HG02885 (cell line): ENCODE results near the gene TDRD1.
A peak's percentile ranks its signal among the peaks of the same experiment; 100 is the strongest.

Experiments used
- ATAC-seq: cut with Tn5 transposase; IDR thresholded peaks from one replicate; pipeline ENCODE4 v1.9.1; 2021; ENCODE audit warnings: mild to moderate bottlenecking; ENCODE audit not compliant: unreplicated experiment, poor library complexity

TDRD1 gene

DNA sequence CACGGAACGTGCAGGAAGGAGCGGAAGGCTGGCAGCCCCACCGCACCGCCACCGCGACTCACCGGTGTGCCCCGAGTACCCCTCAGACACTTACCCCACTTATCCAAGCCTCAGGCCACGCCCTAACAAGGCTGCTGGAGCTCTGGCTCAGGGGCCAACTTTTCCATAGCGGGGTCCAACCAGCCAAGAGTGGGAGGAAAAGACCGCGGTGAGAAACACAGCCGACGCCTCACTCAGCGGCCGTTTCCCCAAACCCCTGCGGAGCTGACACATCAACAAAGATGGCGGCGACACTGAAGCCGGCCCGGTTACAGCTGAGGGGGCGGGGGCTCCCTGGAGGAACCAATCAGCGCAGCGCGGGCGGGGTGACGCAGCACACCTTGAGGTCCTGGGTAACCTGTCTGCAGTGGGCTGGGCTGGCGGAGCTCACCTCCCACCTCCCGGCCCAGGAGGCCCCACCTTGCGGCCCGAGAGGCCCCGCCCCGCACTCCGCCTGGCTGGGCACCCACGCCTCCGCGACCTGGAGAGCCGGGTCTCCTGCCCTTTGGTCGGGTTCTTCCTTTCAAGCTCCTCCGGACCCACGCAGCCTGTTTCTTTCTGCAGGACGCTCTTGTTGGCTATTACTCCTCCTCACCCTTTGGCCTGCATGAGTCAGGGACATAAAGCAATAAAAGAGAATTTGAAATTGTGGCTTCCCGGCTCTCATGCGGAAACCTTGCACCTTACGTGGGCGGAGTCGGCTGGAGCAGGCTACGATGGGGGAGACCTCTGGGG is 5.0 kb upstream of the TDRD1 start, which contains the start of gene CCDC186:
Gene CCDC186 (minus strand): TSS at position 283 of the 774 bp plus-strand sequence. CDS start 10,935 bp downstream, outside the sequence.
- ATAC-seq = peak; percentile 99

DNA sequence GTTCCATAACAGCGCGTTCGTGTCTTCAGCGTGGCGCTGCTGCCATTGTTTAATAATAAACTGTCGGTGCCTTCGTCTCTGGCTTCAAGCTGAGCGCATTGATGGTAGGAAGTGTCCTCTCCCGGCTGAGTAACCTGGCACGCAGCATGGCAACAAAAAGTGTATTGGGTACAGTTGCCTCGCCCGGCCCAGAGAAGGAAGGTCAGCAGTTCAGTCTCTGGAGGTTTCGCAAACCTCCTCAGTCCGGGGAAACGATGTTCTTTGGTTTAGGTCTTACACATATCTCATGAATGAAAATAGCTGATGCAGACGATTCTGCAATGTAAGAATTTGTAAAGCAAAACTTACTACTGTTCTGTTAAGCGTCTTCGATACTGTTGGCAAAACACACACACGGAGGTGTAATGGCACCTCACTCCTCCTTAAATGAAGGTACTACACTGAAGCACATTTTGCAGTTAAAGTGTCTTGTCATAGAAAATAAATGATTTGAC is 4.4 kb upstream of the TDRD1 start:
- peak; percentile 17 for ATAC-seq

DNA sequence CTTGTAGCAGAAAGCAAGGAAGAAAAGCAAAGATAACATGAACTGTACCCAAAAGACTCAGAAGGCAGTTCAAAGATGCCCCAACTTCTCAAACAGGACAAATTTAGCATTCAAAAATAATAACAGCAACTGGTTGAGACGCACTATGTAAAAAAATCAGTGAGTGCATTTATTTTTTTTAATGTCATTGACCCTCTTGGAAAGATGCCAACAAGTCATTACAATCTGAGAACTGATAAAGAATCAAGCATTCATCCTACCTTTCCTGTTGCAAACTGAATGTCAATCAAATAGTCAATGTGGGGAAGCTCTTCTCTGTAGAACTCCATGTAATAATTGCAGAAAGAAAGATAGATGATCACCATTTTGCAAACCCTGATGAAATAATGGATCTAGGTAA is 3.5 kb upstream of the TDRD1 start:
- no peak for ATAC-seq

DNA sequence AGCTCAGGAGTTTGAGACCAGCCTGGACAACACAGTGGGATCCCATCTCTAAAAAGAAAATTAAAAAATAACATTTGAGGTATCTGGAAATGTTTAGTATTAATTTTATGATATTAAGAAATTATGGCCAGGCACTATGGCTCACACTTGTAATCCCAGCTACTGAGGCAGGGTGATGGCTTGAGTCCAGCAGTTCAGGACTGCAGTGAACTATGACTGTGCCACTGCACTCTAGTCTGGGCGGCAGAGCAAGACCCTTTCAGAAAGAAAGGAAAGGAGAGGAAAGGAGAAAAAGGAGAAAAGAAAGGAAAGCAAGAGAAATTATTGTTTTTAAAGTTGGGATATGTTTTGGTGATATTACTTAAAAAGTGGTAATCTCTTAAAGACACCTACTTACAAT is 2.6 kb upstream of the TDRD1 start:
- no peak for ATAC-seq

DNA sequence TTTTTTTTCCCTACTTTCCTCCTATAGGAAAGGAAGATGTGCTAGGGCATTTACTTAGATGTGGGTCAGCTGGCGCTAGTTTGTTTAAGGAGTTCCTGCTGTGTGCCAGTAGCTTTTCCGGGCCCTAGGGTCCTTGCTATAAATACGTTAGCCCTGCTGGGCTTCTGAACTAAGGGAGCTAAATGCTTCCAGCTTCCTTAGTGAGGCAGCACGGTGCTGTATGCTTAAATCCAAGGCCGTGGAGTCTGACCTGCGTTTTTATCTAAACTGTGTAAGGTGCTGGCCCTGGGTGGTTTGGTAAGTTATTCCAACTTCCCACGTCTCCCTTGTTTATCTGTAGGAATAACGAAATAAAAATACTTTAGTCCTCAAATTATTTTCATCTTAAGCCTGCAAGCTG is 594 bp downstream of the TDRD1 start:
- ATAC-seq = no peak

DNA sequence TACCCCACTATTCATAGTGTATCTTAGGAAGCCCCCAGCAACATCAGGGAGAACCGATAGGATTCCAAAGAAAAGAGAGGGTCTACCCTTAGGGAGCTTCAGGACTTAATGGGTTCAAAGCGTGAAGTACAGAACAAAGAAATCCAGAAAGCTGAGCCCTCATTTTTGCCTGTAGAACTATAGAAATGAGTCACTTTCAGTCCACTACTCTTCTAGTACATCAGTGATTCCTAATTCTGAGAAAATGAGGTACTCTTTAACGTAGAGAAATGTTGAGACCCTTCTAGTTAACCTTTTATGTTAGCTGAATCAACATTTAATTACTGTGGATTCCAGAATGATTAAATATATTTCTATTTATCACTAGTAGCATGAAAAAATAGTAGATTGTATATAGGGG is 1.8 kb downstream of the TDRD1 start:
- no peak for ATAC-seq

DNA sequence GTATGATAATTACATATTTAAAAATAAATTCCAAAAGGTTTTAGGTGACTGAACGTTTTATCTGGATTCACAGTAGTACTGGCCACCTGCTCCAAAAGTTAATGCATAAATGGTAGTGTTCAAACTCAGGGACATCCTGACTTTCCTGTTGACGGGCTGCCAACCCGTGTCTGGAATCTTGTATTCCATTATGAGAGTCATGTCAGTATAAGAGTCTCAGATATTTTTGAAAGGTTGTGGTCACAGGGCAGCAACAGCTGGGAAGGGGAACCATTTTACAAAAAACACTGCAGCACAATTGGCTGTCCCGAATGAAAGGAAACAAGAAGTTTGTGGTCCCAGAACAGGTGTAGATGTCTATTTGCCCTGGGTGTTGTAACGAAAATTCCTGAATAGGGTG is 2.8 kb downstream of the TDRD1 start:
- ATAC-seq = no peak

DNA sequence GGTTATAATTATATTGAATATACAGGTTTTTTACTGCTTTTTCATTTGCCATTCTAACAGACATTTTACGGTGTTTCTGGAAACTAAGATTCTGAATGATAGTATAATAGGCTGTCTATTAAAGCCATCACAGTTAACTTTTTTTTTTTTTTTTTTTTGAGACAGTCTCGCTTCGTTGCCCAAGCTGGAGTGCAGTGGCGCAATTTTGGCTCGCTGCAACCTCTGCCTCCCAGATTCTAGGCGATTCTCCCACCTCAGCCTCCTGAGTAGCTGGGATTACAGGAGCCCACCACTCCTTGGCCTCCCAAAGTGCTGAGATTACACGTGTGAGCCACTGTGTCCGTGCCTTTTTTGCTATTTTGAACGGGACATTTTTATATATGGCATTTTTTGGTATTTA is 4.4 kb downstream of the TDRD1 start:
- no peak for ATAC-seq

DNA sequence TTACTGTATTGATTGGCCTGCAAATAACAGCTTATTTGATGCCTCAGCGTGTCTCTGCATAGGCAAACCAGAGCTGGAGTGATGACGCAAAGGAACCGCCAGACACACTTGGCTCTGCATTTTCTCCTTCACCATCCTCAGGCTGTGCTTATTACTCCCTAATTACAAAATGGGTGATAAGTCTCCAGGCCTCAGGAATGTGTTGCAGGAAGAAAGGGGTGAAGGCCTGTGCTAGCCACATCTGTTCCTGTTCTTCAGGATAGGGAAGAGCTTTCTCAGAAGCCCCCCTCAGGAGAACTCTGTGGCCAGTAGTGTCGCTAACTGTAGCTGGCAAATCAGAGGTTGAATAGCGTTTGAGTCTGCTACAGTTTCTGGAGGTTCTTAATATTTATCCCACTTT is 5.1 kb downstream of the TDRD1 start:
- ATAC-seq = no peak

DNA sequence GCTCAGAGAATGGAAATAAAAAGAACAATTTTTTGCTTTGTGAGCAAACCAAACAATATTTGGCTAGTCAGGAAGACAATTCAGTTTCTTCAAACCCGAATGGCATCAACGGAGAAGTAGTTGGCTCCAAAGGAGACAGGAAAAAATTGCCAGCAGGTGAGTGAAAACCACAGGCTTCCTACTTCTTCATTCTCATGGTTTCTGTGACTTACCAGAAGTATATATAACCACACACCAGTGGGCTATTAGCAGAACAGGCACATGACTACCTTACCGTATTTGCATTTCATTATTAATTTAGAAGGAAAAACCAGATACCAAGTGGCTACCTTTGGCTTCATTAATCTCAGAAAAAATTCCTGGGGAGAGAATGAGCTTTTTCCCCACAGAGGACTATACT is 8.8 kb downstream of the TDRD1 start:
- peak; percentile 54 for ATAC-seq

DNA sequence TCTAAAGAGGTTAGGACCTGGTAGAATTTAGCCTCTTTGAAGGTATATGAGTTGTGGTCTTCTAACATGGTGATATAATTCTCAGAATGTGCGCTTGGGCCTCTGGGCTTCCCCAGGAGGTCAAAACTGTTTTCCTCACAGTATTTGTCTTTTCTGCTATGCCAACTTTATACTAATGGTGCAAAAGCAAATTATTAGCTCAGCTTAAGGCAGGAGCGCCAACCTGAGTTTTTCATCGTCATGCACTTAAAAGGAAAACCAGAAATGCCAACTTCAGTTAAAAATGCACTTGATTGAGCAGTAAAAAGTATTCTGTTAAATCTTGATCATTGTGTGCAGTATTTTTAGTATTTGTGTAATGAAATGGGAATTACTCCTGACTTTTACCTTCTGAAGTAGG is 9.7 kb downstream of the TDRD1 start:
- no peak for ATAC-seq

DNA sequence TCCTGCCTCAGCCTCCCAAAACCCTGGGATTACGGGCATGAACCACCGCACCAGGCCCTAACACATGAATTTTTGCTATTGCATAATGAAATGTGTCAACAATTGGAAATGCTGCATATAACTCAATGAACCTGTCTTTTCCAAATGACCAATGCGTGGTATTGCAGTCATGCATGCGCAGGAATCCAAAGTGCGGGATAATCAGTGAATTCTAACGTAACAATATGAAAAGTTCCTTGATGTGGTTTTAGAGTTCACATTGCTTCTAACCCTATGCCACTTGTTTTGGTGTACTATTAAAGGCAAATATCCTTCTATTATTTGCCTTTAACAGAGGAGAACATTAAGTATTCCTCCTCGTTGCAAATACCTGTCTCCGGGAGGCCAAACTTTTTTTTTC is 10.5 kb downstream of the TDRD1 start:
- no peak for ATAC-seq

DNA sequence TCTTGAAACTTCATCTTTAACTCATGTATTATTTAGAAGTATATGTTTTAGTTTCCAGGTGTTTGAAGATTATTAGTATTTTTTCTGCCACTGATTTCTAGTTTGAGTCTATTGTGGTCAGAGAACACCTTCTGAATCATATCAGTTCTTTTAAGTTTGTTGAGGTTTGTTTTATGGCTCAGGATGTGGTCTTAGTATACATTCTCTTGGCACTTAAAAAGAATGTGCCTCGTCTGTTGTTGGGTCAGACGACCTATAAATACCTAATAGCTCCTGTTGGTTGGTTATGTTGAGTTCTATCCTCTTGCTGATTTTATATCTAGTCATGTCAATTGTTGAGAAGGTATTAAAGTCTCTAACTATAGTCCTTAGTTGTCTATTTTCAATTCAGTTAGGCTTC is 15.9 kb downstream of the TDRD1 start:
- ATAC-seq = peak; percentile 97

DNA sequence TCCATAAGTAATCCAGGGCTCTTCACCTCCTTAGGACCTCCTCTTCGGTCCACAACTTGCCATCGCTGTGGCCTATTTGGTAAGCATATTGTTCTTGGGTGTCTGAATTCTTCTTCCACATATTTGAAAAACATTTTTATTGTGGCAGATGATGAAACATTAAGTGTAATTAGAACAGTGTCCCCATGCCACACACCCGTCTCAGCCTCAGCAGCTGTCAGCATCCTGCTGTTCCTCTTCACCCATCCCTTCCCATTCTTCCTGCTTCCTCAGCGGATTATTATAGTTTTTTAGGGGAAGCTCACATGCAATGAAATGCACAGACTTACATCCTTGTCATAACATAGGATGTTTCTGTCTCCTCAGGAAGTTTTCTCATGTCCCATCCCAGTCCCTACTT is 20.1 kb downstream of the TDRD1 start:
- no peak for ATAC-seq

DNA sequence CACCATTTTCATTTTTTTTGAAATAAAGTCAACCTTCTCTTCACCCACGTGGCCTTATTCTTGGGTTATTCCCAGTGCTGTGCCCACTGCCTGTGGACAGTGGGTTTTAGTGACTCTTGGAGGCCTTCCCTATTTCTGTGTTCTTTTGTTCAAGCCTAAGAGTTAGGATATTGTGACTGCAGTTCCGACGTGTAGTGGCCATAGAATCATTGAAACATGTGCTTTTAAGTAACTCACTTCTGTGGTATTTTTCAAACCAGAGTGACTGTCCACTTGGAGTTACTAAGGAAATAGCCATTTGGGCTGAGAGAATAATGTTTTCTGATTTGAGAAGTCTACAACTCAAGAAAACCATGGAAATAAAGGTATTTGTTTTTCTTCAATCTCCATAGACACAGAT is 23.7 kb downstream of the TDRD1 start:
- no peak for ATAC-seq

DNA sequence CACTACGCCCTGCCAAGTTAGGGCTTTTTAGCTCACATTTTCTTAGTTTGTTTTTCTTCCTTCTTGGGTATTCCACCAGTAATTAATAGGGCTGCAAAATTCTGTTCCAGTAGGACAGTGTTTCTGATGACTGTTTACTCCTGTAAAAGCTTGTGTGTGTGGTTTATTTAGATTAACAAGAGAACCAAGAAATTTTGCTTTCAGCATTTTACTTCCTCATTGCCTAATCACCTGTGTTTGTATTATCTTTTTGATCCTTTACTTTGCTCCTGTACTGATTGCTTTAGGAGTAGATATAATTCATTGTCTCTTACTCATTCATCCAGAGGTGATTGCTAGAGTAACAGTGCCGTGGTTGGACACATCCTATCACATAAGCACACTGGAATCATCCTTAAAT is 27.7 kb downstream of the TDRD1 start:
- ATAC-seq = no peak

DNA sequence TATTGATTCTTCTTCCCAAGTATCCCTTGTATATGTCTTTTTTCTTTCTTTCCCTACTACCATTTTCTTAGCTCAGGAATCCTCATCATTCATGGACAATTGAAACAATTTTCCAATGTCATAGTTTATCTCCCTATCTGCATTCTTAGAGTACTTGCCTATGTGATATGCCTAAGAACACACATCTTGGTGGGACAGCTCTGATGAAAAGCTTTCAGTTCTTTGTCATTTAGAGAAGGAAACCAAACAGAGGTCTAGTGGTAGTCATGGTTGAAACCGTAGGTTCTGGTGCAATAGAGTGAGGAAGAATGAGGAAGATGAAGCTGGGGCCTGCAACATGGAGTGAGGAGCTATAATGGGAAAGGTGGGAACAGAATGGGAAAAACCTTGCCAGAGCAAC is 28.2 kb downstream of the TDRD1 start:
- no peak for ATAC-seq

DNA sequence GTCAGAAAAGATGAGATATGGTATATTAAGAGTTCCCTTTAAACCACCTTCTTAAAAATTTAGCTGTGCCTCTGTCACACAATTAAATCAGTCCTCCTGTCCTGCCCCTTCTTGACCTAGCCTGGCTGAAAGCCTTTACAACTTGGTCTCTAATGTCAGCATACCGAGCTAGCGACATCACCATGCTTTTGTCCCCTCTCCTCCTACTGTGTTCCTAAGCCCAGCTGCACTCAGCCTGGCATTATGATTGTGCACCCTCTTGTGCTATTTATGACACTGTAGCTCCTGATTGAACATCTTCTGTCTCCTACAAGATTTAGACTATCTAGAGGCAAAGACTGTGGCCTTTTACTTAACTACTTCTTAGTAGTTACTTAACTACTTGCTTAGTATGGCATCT is 29.2 kb downstream of the TDRD1 start:
- no peak for ATAC-seq

DNA sequence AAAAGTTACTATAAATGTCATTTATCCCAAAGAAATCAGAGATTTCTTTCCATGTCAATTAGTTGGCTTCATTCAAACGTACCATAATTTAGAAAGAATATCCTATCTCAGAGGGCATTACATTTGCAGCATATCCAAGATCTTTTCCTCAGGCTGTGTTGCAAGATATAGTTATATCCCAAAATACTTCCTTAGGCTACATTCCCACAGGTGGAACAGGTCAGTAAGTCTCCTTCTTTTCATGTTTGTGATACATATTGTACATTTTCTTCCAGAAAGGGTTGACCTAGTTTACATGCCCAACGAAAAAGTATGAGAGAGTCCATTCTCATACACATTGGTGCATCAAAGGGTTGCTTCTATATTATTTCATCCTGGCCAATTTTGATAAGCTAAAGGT is 33.0 kb downstream of the TDRD1 start:
- no peak for ATAC-seq

DNA sequence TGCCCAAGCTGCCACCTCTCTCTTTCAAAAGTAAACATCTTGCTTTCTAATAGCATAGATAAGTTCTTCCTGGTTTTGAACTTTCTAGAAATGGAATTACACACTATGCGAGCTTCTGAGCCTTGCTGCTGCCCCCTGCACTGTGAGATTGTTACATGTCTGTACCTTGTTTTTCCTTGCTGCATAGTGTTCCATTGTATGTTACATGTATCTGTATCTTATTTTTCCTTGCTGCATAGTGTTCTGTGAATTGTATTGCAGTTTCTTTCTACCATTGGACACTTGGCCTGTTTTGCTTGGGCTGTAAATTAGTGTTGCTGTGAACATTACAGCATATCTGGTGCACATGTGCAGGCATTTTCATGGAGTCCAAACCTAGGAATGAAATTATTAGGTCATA is 35.9 kb downstream of the TDRD1 start:
- no peak for ATAC-seq

DNA sequence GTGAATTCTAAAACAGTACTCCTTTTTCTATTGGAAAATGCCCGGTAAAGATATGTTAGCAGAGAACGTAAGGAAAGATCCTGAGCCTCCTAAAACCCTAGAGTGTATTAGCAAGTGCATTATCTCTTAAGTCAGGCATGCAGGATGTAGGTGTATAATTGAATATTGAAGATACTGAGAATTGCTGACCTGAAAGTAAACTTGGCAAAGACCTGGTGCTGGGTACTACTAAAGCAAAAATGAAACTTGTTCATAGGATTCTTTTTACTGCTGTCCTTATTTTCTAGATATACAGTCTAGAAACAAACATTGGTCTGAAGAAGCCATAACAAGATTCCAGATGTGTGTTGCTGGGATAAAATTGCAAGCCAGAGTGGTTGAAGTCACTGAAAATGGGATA is 41.1 kb downstream of the TDRD1 start:
- no peak for ATAC-seq

DNA sequence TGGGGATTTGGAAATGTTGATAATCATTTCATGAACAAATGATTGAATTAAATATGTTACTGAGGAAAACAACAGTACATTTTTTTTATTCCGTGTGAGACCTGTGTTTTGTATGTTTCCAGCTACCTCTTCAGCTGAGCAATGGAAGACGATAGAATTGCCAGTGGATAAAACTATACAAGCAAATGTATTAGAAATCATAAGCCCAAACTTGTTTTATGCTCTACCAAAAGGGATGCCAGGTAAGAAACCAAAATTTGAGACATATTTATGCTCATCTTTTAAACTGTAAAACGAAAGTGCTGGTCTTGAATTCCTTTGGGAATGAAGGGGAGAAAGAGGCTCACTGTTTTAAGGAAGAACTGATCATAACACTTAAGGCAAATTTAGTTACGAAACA is 42.1 kb downstream of the TDRD1 start:
- no peak for ATAC-seq
